LoVo (cell line): ENCODE data around the gene RASAL1.

Experiments used
- DNase-seq: peaks from one replicate; pipeline ENCODE4 v3.0.0-alpha.2; 2016; ENCODE audit warnings: low spot score

Gene RASAL1

DNA sequence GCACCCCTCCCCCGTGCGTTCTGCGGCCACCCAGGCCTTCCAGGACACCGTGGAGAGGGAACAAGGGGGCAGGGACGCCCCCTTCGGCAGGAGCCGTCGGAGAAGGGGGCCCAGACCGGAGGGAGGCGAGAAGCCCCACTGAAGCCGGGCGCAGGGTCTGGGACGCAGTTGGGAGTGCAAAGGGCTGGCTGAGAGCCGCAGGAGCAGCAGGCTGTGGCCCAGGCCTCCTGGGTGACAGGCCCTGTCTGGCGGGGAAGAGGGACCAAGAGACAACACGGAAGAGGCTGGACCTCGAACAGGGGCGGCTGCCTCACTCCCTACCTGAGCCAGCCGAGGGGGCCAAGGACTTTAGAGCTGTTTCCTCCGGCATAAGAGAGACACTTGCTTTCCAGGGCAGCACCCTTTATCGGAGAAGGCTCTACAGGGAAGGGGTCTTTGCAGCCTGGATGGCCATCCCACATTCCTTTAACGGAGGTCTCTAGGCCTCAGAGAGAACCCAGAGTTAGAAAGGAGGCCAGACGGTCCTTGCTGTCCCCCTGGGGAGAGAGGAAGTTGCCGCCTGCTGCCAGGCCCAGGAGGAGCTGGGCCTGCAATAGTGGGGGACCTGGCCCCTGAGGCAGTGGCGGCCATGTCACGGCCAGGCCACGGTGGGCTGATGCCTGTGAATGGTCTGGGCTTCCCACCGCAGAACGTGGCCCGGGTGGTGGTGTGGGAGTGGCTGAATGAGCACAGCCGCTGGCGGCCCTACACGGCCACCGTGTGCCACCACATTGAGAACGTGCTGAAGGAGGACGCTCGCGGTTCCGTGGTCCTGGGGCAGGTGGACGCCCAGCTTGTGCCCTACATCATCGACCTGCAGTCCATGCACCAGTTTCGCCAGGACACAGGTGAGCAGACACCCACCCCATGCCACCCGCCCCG is 77.7 kb downstream of the RASAL1 start:
- no peak for DNase-seq

DNA sequence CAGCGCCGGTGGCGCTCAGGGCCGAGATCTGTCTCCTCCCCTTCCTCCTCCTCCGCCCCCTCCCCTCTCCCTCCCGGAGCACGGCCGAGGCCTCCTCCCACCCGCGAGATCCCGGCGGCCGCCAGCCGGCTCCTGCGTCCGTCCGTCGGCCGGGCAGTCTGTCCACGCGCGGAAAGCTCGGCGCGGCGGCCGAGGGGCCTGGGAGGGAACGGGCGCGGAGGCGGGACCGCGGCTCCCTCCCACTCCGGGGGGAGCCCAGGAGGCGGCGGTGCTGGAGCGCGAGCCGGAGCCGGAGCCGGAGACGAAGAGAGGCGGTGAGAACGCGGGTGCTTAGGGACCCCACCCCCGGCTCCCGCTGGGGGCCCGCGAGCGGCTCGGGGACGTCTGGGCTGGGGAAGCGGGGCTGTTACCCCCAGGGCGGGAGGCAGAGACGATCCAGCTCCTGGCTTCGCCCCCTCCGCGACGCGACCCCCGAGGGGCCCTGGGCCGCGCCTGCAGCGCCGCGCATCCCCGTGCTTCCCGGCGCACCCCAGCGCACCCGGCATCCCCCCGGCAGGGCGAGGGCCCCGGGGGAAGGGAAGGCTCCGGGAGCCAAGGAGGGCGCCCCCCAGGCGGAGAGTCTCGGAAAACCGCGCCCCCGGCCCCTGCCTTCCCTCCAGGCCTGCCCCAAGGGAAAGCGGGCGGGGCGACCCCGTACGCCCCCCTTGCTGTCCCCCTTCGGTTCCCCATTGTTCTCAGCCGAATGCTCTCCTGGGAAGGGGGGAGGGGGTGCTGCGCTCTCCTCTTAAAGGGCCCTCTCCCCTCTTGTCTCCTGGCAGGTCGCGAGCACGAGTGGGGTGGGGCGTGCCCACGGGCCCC is 78.7 kb downstream of the RASAL1 start, which contains the start of gene DTX1:
Gene DTX1 (plus strand): TSS at position 100 of the 858 bp plus-strand sequence. CDS start 1,463 bp downstream, outside the sequence.
- DNase-seq = no peak

DNA sequence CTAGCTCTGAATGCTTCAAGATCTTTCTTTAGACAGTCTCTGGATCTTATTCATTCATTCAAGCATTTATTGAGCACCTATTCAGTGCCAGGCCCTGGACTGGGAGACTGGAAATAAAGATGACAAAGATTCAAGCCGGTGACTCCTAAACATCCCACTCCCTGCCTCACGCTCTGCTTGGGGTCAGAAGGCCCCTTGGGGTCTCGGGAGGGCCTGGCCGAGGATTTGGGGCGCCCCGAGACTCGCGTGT is 79.3 kb downstream of the RASAL1 start:
- DNase-seq = no peak

DNA sequence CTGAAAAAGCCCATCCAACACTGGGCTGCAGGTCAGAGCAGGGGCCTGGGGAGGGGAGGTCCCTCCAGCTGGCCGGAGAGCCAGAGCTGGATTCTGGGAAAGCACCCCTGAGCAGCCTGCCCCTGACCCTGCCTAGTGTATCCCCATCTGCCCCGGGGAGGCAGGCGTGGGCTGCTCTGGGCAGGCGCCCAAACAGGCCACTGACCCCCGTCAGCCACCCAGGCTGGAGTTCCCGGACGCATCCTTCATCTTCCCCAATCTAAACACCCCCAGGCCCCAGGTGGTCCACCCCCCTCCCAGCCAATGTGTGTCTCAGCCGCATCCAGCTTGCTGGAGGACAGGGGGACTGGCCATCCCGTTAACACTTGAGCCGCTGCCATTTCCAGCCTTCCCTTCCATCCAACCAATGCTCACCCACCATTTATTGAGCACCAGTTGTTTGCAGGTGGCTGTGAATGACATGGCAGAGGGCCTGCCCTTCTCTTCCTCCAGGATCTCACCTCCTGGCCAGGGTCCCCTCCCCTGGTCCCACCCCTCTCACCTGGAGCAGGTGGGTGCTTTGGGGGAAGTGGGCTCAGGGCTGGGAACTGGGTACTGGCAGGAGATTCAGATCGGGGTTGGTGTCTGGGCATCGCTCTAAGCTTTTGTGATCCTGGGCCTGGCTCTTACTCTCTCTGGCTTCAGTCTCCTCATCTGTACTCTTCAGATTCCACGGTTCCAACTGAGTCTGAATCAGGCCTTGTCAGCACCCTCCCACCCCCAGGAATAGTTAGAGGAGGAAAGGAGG is 79.8 kb downstream of the RASAL1 start:
- no peak for DNase-seq

DNA sequence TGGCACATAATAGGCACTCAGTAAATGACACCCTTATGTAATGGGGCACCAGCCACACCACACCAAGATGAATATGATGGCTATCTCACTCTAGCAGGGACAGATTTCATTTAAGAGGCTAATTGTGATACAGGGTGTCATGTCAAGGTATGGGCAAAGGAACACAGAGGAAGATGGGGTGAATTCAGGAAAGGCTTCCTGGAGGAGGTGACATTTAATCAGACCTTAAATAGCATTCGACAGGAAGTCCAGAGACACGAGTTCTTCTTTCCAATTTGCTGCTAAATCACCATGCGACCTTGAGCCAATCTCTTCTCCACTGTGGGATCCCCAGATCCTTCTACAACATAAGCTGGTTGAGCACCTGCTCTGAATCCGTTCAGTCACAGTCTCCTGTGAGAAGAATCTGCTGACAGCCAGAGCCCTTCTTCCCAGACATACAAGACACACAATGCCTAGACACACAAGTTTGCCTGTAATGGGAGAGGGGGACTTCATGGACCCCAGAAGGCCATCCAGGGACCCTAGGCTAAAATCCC is 80.5 kb downstream of the RASAL1 start:
- no peak for DNase-seq

DNA sequence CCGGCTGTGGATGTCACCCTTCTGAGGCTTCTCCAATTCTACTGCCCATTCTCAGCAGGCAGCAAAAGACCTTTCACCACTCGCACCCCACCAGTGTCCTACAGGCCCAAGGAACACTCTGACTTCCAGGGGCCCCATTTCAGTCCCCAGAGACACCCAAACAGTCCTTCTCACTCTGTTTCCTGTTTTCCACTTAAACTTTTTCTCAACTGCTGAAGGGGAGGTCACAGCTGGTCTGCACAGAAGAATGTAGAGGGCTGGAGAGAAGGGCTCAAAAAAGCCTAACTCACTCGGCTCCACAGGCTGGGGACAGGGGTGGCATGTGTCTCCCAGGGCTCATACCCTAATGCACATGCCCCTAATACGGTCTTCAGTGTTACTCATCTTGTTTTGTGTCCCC is 83.2 kb downstream of the RASAL1 start:
- DNase-seq = no peak

DNA sequence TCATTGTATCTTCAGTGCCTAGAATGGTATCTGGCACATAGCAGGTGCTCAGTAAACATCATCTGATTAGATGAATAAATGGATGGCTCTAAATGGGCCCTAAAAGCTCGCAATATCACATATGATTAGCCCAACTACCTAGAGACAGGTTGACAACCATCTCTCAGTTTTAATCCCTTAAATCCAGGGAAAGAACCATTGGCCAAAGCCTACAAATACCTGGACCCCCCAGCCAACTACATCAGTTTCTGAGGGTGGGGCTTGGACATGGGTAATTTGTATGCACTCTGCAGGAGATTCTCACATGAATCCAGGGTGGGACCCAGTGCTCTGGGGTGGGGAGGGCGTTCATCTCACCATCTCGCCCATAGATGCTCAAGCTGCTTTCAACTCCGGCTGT is 83.8 kb downstream of the RASAL1 start:
- no peak for DNase-seq

DNA sequence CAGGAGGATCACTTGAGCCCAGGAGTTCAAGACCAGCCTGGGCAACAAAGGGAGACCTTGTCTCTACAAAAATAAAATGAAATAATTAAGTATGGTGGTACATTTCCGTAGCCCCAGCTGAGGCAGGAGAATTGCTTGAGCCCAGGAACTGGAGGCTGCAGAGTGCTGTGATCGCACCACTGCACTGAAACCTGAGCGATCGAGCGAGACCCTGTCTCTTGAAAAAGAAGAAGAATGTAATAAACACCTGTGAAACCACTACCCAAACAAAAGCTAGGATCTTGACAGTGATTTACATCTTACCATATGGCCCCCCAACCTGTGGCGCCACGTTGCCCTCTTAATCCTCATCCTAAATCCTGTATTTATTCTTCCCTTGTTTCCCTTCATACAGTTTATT is 84.8 kb downstream of the RASAL1 start:
- DNase-seq = no peak

DNA sequence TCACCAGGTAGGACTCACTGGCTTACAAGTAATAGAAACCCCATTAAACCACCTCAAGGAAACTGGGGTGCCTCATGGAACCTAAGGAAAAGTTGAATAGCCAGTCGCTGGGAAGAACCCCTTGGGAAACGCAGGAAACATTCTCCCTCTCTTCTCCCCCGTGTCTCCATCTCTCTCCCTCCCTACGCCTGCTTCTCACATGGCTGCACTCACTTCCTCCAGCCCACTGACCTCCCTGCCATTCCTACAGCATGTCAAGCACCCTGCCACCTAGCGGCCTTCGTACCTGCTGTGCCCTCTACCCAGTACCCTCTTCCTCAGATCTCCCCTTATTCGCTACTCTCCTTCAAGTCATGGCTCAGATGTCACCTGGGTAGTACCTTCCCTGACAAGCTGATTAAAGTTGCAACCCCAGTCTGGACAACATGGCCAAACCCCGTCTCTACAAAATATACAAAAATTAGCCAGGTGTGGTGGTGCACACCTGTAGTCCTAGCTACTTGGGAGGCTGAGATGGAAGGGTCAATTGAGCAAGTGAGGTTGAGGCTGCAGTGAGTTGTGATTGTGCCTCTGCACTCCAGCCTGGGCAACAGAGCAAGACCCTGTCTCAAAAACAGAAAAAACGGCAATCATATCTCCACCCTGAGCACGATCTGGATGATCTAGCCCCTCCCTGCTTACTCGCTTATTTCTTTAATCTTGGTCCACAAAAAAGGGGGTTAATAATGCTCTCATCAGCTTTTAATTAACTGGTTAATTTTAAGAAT is 85.4 kb downstream of the RASAL1 start:
- DNase-seq = peak; percentile 18
